GM12878 (cell line): ENCODE results near the gene POMP. TPM values are rescaled to one million over a fixed set of nuclear protein-coding genes. Genes with fewer than 3 reads are reported as not detected.

ENCODE experiments used
- ATAC-seq: fragments of 200-7000 bp; cut with Tn5 transposase; 3 replicates; pipeline ENCODE4 v1.9.1; 2020; ENCODE audit warnings: mild to moderate bottlenecking, moderate library complexity
- BruUV-seq: library from RNA; stranded (reverse); fragments of 400-500 nt; replicated peaks from 2 replicates; lab custom pipeline; 2021; lab: Mats Ljungman, UMichigan
- CTCF ChIA-PET: fragments of 300-600 bp; sonication (Branson Sonifier 250); formaldehyde crosslinking; extraction: SDS; loops from one replicate; lab custom pipeline; 2021; ENCODE audit warnings: inconsistent platforms; lab: Yijun Ruan, JAX
- POLR2A ChIA-PET: fragments of 350-600 bp; formaldehyde crosslinking; extraction: SDS; loops from one replicate; lab custom pipeline; 2021; ENCODE audit warnings: inconsistent platforms; lab: Charles Lee
- RAD21 ChIA-PET: fragments of 300-600 bp; sonication (Branson Sonifier 250); formaldehyde crosslinking; loops from one replicate; lab custom pipeline; 2023; ENCODE audit warnings: antibody characterized with exemption; ENCODE audit not compliant: unreplicated experiment; lab: Charles Lee
- SMC1A ChIA-PET: fragments of 300-600 bp; sonication (Branson Sonifier 250); formaldehyde crosslinking; loops from one replicate; lab custom pipeline; 2023; ENCODE audit not compliant: unreplicated experiment, uncharacterized antibody; lab: Charles Lee
- DNase-seq: peaks from one replicate; pipeline ENCODE4 v3.0.0-alpha.2; 2011; ENCODE audit warnings: low read depth, low spot score
- FAIRE-seq: peaks from 3 replicates; lab custom pipeline; 2011; peaks lifted over from hg19 to GRCh38; lab: Jason Lieb, UNC
- H2AFZ ChIP-seq: 2 replicates; pipeline ENCODE4 v1.6.0; 2011; ENCODE audit warnings: low read depth, low read length, control low read depth; ENCODE audit not compliant: control insufficient read depth
- H3K27ac ChIP-seq: 2 replicates; pipeline ENCODE4 v1.5.1; 2011; ENCODE audit warnings: control low read depth; ENCODE audit not compliant: control insufficient read depth, insufficient read depth
- H3K27me3 ChIP-seq, 2 experiments: replicated peaks in 1 of 2; 2 replicates each; pipeline versions ENCODE4 v1.6.0 to v1.6.1; 2011; ENCODE audit warnings: low read length in 1 of 2; ENCODE audit not compliant: control insufficient read depth in 2 of 2, insufficient read depth in 2 of 2
- H3K36me3 ChIP-seq, 2 experiments: 2 replicates each; pipeline ENCODE4 v1.5.1; 2011; ENCODE audit warnings: low read length in 1 of 2; ENCODE audit not compliant: control insufficient read depth in 2 of 2, insufficient read depth in 2 of 2
- H3K4me1 ChIP-seq: 2 replicates; pipeline ENCODE4 v1.6.1; 2011; ENCODE audit warnings: mild to moderate bottlenecking, low read length, moderate library complexity, mixed read lengths; ENCODE audit not compliant: control insufficient read depth, insufficient read depth
- H3K4me2 ChIP-seq: 2 replicates; pipeline ENCODE4 v1.6.0; 2011; ENCODE audit warnings: control low read depth; ENCODE audit not compliant: control insufficient read depth, insufficient read depth
- H3K4me3 ChIP-seq: fragments of 200-600 bp; sonication (generic); 2 replicates; pipeline ENCODE4 v1.5.1; 2016
- H3K79me2 ChIP-seq: 2 replicates; pipeline ENCODE4 v1.6.0; 2011; ENCODE audit warnings: low read length; ENCODE audit not compliant: control insufficient read depth, insufficient read depth
- H3K9ac ChIP-seq: 2 replicates; pipeline ENCODE4 v1.8.0; 2011; ENCODE audit warnings: low read length, control low read depth, mixed read lengths; ENCODE audit not compliant: control insufficient read depth, insufficient read depth
- H3K9me3 ChIP-seq: replicated peaks from 3 replicates; pipeline ENCODE4 v1.5.1; 2011; ENCODE audit warnings: mild to moderate bottlenecking, low read length; ENCODE audit not compliant: control insufficient read depth, insufficient read depth
- H4K20me1 ChIP-seq: 2 replicates; pipeline ENCODE4 v1.6.0; 2011; ENCODE audit not compliant: control insufficient read depth, insufficient read depth
- BACH1 ChIP-seq: fragments of 450-650 bp; IDR thresholded peaks from 2 replicates; pipeline ENCODE4 v1.6.1; 2017; ENCODE audit warnings: mild to moderate bottlenecking, borderline replicate concordance
- BHLHE40 ChIP-seq, 2 experiments: fragments of 450-650 bp in 1 of 2; IDR thresholded peaks; 2 replicates each; pipeline ENCODE4 v1.6.1; 2011 to 2017; ENCODE audit warnings: low read depth in 2 of 2, borderline replicate concordance in 1 of 2, improper control_type of control experiment in 1 of 2, low read length in 1 of 2, mild to moderate bottlenecking in 1 of 2
- FOXK2 ChIP-seq: fragments of 450-650 bp; IDR thresholded peaks from 2 replicates; pipeline ENCODE4 v1.6.1; 2017; ENCODE audit warnings: mild to moderate bottlenecking, moderate library complexity
- GATAD2B ChIP-seq: fragments of 450-650 bp; conservative IDR thresholded peaks from 2 replicates; pipeline ENCODE4 v1.6.1; 2017; ENCODE audit warnings: low read depth, mild to moderate bottlenecking, moderate library complexity
- IRF4 ChIP-seq: IDR thresholded peaks from 2 replicates; pipeline ENCODE4 v1.6.1; 2011; ENCODE audit warnings: low read depth, low read length
- JUND ChIP-seq: IDR thresholded peaks from 2 replicates; pipeline ENCODE4 v1.6.1; 2012; ENCODE audit warnings: low read depth, mild to moderate bottlenecking, low read length, improper control_type of control experiment, moderate library complexity
- LARP7 ChIP-seq: fragments of 450-650 bp; IDR thresholded peaks from 2 replicates; pipeline ENCODE4 v1.6.1; 2017; ENCODE audit warnings: mild to moderate bottlenecking
- NFIC ChIP-seq: IDR thresholded peaks from 2 replicates; pipeline ENCODE4 v1.6.1; 2012; ENCODE audit warnings: low read depth, mild to moderate bottlenecking, inconsistent platforms, low read length, moderate library complexity
- NFYA ChIP-seq: IDR thresholded peaks from 2 replicates; pipeline ENCODE4 v1.6.1; 2011; ENCODE audit warnings: low read depth, mild to moderate bottlenecking, low read length, improper control_type of control experiment, borderline replicate concordance
- ZNF207 ChIP-seq: fragments of 450-650 bp; IDR thresholded peaks from 2 replicates; pipeline ENCODE4 v1.6.1; 2014; ENCODE audit warnings: antibody characterized with exemption, mild to moderate bottlenecking, borderline replicate concordance
- ZSCAN29 ChIP-seq: fragments of 450-650 bp; IDR thresholded peaks from 2 replicates; pipeline ENCODE4 v1.6.1; 2017; ENCODE audit warnings: mild to moderate bottlenecking, moderate library complexity
- WGBS: methylation state at CpG from one replicate; pipeline ENCODE4 v1.1.6; 2016; ENCODE audit warnings: low lambda C conversion rate; ENCODE audit not compliant: insufficient replicate concordance, insufficient coverage; ENCODE audit errors: missing lambda C conversion rate; 5-methylcytosine and 5-hydroxymethylcytosine counted together
- in situ Hi-C: fragments of 300-500 bp; cut with MboI; formaldehyde crosslinking; loops from 9 replicates; pipeline ENCODE4 v1.14.3; 2018; ENCODE audit warnings: mixed read lengths
- intact Hi-C: fragments of 100-400 bp; cut with micrococcal nuclease; formaldehyde crosslinking; loops from one replicate; pipeline ENCODE4 v1.14.2; 2022; ENCODE audit not compliant: unreplicated experiment
- polyA plus RNA-seq, 11 experiments: library from polyadenylated mRNA; depleted of rRNA in 4 of 11; unstranded in 6 of 11; stranded (reverse) in 5 of 11; fragments of >200 nt; fragmentation: Nextera tagmentation in 4 of 11; fragmentation: Illumina TruSeq in 1 of 11; extraction: Ambion mirVana in 4 of 11; extraction: Trizol in 1 of 11; gene quantifications; 1 replicate in 1 of 11; 2 replicates in 10 of 11; pipeline versions ENCODE4 v1.2.1 to v1.2.3, GENCODE V29; 2011 to 2016; ENCODE audit warnings: inconsistent platforms in 2 of 11, missing spikeins in 2 of 11, low read depth in 1 of 11
- total RNA-seq, 4 experiments: library from RNA; depleted of rRNA in 3 of 4; stranded (reverse); fragments of >200 nt in 3 of 4; fragmentation: Illumina TruSeq in 1 of 4; extraction: Trizol in 1 of 4; gene quantifications; 2 replicates each; pipeline versions ENCODE4 v1.2.1 to v1.2.3, GENCODE V29; 2013 to 2021
- TF ChIP-seq, protein P1 (sequence below): fragments of 450-650 bp; formaldehyde crosslinking; IDR thresholded peaks from 2 replicates; pipeline ENCODE4 v1.4.0; 2020; ENCODE audit warnings: mild to moderate bottlenecking, moderate library complexity
- TF ChIP-seq, protein P2 (sequence below): fragments of 450-650 bp; IDR thresholded peaks from 2 replicates; pipeline ENCODE4 v1.6.1; 2017; ENCODE audit warnings: mild to moderate bottlenecking, moderate library complexity
- TF ChIP-seq, protein P3 (sequence below): fragments of 450-650 bp; IDR thresholded peaks from 2 replicates; pipeline ENCODE4 v1.6.1; 2016; ENCODE audit warnings: mild to moderate bottlenecking

The POMP gene
- total and polyA plus RNA-seq, 10 of the 15 experiments (the other 5 are each of a cell fraction or from before 2014, with no cell fraction given) = 90.4 to 668 (median 144) TPM

DNA sequence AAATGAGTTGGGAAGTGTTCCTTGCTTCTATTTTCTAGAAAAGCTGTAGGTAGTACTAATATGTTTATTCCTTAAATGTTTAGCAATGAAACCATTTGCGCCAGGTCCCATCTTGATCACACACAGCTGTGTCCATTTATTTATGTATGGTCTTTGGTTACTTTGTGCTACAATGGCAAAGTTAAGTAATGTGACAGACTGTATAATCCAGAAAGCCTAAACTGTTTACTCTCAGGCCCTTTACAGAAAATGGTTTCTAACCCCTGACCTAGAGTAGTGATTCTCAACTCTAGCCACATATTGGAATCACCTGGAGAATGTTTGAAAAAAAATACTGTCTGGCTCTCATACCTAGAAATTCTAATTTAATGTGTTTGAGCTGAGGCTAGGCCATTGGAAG, 38.5 kb downstream of the POMP start (continued):
- TF ChIP-seq, protein P1, sequence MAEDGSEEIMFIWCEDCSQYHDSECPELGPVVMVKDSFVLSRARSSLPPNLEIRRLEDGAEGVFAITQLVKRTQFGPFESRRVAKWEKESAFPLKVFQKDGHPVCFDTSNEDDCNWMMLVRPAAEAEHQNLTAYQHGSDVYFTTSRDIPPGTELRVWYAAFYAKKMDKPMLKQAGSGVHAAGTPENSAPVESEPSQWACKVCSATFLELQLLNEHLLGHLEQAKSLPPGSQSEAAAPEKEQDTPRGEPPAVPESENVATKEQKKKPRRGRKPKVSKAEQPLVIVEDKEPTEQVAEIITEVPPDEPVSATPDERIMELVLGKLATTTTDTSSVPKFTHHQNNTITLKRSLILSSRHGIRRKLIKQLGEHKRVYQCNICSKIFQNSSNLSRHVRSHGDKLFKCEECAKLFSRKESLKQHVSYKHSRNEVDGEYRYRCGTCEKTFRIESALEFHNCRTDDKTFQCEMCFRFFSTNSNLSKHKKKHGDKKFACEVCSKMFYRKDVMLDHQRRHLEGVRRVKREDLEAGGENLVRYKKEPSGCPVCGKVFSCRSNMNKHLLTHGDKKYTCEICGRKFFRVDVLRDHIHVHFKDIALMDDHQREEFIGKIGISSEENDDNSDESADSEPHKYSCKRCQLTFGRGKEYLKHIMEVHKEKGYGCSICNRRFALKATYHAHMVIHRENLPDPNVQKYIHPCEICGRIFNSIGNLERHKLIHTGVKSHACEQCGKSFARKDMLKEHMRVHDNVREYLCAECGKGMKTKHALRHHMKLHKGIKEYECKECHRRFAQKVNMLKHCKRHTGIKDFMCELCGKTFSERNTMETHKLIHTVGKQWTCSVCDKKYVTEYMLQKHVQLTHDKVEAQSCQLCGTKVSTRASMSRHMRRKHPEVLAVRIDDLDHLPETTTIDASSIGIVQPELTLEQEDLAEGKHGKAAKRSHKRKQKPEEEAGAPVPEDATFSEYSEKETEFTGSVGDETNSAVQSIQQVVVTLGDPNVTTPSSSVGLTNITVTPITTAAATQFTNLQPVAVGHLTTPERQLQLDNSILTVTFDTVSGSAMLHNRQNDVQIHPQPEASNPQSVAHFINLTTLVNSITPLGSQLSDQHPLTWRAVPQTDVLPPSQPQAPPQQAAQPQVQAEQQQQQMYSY (CRISPR knock-in tag) = no peak
- TF ChIP-seq NFYA = no peak
- no peak for TF ChIP-seq ZNF207

DNA sequence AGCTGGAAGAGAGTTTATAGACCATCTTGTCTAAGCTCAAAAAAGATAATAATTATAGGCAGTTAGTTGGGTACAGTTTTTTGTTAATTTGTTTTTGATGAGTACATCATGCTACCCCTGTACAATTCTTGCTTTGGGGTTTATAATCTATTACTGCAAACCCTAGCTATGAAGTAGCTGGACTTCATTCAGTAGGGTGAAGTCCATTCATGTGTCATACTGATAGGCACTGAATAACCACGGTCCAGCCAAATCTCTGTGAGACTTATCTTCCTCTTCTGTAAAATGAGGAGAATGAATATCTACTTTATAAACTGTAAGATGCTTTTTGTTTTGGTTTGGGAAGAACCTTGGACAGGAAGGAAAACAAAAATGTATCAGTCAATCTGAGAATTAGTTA, 40.3 kb downstream of the POMP start:
- Histone ChIP-seq H3K9me3 (no peaks in the 10 kb centered on the region), H2AFZ (no peak overlapping the region), H3K4me2 (no peak overlapping the region), H3K4me1 (no peaks in the 10 kb centered on the region), H3K27me3 (no peaks in the 10 kb centered on the region), H3K27ac (no peak overlapping the region), H3K36me3 (peaks cover 0 to 6% of the 10 kb centered on the region in 2 experiments; a peak in 1 of 4 replicates), H3K79me2 (no peaks in the 10 kb centered on the region), H3K4me3 (no peak overlapping the region), H3K9ac (no peak overlapping the region), H4K20me1 (no peaks in the 10 kb centered on the region)
- SMC1A ChIA-PET = interaction anchor here (0.6 to 1.4 kb wide), 2 partner anchors 9 to 58 kb away, joined by 3 read pairs; no protein-coding TSS in a partner anchor
- CTCF ChIA-PET = interaction anchor here (1.6 kb wide), 1 partner anchor 18 kb away, joined by 3 read pairs; no protein-coding TSS in a partner anchor
- WGBS = 96% methylated on average over 1 of the region's 1 CpG
- intact Hi-C loops (no loop called here), in situ Hi-C loops (no loop called here)
- DNase-seq = no peak
- POLR2A ChIA-PET = no interaction called here
- no peak for FAIRE-seq
- BruUV-seq = no TSS peak
- no peak for ATAC-seq
- RAD21 ChIA-PET = no interaction called here
- TF ChIP-seq FOXK2 = no peak
- no peak for TF ChIP-seq IRF4
- TF ChIP-seq, protein P2, sequence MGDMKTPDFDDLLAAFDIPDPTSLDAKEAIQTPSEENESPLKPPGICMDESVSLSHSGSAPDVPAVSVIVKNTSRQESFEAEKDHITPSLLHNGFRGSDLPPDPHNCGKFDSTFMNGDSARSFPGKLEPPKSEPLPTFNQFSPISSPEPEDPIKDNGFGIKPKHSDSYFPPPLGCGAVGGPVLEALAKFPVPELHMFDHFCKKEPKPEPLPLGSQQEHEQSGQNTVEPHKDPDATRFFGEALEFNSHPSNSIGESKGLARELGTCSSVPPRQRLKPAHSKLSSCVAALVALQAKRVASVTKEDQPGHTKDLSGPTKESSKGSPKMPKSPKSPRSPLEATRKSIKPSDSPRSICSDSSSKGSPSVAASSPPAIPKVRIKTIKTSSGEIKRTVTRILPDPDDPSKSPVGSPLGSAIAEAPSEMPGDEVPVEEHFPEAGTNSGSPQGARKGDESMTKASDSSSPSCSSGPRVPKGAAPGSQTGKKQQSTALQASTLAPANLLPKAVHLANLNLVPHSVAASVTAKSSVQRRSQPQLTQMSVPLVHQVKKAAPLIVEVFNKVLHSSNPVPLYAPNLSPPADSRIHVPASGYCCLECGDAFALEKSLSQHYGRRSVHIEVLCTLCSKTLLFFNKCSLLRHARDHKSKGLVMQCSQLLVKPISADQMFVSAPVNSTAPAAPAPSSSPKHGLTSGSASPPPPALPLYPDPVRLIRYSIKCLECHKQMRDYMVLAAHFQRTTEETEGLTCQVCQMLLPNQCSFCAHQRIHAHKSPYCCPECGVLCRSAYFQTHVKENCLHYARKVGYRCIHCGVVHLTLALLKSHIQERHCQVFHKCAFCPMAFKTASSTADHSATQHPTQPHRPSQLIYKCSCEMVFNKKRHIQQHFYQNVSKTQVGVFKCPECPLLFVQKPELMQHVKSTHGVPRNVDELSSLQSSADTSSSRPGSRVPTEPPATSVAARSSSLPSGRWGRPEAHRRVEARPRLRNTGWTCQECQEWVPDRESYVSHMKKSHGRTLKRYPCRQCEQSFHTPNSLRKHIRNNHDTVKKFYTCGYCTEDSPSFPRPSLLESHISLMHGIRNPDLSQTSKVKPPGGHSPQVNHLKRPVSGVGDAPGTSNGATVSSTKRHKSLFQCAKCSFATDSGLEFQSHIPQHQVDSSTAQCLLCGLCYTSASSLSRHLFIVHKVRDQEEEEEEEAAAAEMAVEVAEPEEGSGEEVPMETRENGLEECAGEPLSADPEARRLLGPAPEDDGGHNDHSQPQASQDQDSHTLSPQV = no peak
- TF ChIP-seq BHLHE40 (IDR thresholded peaks at IDR 0.05; ENCODE audit: borderline replicate concordance in 1 of 2, low read depth in 2 of 2, low read length in 1 of 2) = no peak
- TF ChIP-seq BACH1 = no peak
- TF ChIP-seq, protein P3, sequence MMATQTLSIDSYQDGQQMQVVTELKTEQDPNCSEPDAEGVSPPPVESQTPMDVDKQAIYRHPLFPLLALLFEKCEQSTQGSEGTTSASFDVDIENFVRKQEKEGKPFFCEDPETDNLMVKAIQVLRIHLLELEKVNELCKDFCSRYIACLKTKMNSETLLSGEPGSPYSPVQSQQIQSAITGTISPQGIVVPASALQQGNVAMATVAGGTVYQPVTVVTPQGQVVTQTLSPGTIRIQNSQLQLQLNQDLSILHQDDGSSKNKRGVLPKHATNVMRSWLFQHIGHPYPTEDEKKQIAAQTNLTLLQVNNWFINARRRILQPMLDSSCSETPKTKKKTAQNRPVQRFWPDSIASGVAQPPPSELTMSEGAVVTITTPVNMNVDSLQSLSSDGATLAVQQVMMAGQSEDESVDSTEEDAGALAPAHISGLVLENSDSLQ = no peak
- TF ChIP-seq GATAD2B = no peak
- no peak for TF ChIP-seq NFIC
- no peak for TF ChIP-seq LARP7
- TF ChIP-seq ZSCAN29 = no peak
- no peak for TF ChIP-seq JUND
